Activated CD8-positive, alpha-beta memory T cell treated with anti-CD3 and anti-CD28 coated beads, Interleukin-2, amount 50 U/mL, for 48 hours (primary cell): ENCODE results near the gene PDE8A.
"Not testable (repeated sequence)": the region's sequence is repeated elsewhere in the genome, so short reads cannot be mapped to it uniquely, and the experiment has no call there.

Experiments used
- DNase-seq: peaks from one replicate; pipeline ENCODE4 v3.0.0-alpha.2; 2020

The PDE8A gene

GRCh38 chr15:84992157-84992944, 10.7 kb downstream of the PDE8A start:
- no peak for DNase-seq

- DNase-seq: no peak
These were observed 14.4 kb downstream of the PDE8A start for GRCh38 chr15:84996055-84996454.

- DNase-seq: not testable (repeated sequence)
These were observed 15.1 kb downstream of the PDE8A start for GRCh38 chr15:84996714-84997113.

GRCh38 chr15:84997214-84997613, 15.6 kb downstream of the PDE8A start:
- DNase-seq: not testable (repeated sequence)

- no peak for DNase-seq
These were observed 18.7 kb downstream of the PDE8A start for GRCh38 chr15:85000189-85000864.

- DNase-seq: no peak
These were observed 19.3 kb downstream of the PDE8A start for GRCh38 chr15:85000937-85001336.

GRCh38 chr15:85002517-85002916, 20.9 kb downstream of the PDE8A start:
- DNase-seq: no peak

- DNase-seq: no peak
These were observed 22.1 kb downstream of the PDE8A start for GRCh38 chr15:85003593-85004312.

GRCh38 chr15:85004550-85004949, 22.9 kb downstream of the PDE8A start:
- no peak for DNase-seq

GRCh38 chr15:85005319-85005718, 23.7 kb downstream of the PDE8A start:
- no peak for DNase-seq

GRCh38 chr15:85005746-85006145, 24.1 kb downstream of the PDE8A start:
- DNase-seq: no peak

- DNase-seq: no peak
These were observed 24.5 kb downstream of the PDE8A start for GRCh38 chr15:85006201-85006600.

GRCh38 chr15:85006655-85007054, 25.0 kb downstream of the PDE8A start:
- DNase-seq: no peak

- DNase-seq: no peak
These were observed 25.5 kb downstream of the PDE8A start for GRCh38 chr15:85007137-85007536.

- no peak for DNase-seq
These were observed 26.2 kb downstream of the PDE8A start for GRCh38 chr15:85007741-85008397.

GRCh38 chr15:85008474-85009260, 27.0 kb downstream of the PDE8A start:
- no peak for DNase-seq

GRCh38 chr15:85009435-85009834, 27.8 kb downstream of the PDE8A start:
- DNase-seq: no peak

GRCh38 chr15:85010071-85010385, 28.4 kb downstream of the PDE8A start:
- no peak for DNase-seq

- DNase-seq: no peak
These were observed 28.9 kb downstream of the PDE8A start for GRCh38 chr15:85010386-85011159.

- no peak for DNase-seq
These were observed 29.5 kb downstream of the PDE8A start for GRCh38 chr15:85011160-85011571.

GRCh38 chr15:85011724-85012123, 30.1 kb downstream of the PDE8A start:
- not testable (repeated sequence) for DNase-seq

- DNase-seq: no peak
These were observed 32.1 kb downstream of the PDE8A start for GRCh38 chr15:85013785-85014184.
